ENCODE measurements around the gene GRAP2. TPM values are rescaled to one million over a fixed set of nuclear protein-coding genes. Genes with fewer than 3 reads are reported as not detected.

The GRAP2 gene
- total and polyA plus RNA-seq, 10 of the 15 experiments (the other 5 are each of a cell fraction or from before 2014, with no cell fraction given) = 3.3 to 79.1 (median 59.6) TPM

DNA sequence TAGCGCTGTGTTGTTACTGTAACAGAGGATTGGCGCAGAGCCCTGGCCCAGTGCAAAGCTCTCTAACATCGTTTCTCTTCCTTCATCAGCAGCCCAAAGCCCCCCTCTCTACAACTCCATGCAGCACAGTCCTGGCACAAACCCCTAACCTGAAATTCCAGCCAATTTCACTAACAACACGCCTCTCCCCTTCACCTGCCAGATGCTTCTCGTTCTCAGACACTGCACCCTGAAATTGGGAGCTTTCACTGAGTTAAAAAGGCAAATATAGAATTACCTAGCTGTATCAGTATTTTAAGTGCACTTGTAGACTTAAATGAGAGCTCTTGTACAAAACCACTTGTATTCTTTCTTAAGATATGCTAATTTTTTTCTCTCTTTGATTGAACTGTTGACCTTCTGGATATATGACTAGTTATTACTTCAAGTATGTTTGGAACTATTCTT is 16.3 kb downstream of the GRAP2 start:
- no peaks in the 10 kb centered on the region for H3K27me3 ChIP-seq (replicated peaks in 1 of 2; ENCODE audit: control insufficient read depth in 2 of 2, insufficient read depth in 2 of 2, low read length in 1 of 2)
- RAD21 ChIA-PET (ENCODE audit: unreplicated experiment) = interaction anchor here (0.8 to 2.3 kb wide), 5 partner anchors 9 to 108 kb away, joined by 3 to 7 read pairs (median 4); no protein-coding TSS in a partner anchor
- no peaks in the 10 kb centered on the region for H4K20me1 ChIP-seq (ENCODE audit: control insufficient read depth, insufficient read depth)
- no peak overlapping the region for H3K4me3 ChIP-seq
- DNase-seq (ENCODE audit: low read depth, low spot score) (no peak), ATAC-seq (no peak), FAIRE-seq (no peak)
- 92% methylated on average over 5 of the region's 5 CpGs for WGBS (ENCODE audit: insufficient coverage, insufficient replicate concordance, low lambda C conversion rate, missing lambda C conversion rate)
- in situ Hi-C loops (cut with MboI) (no loop called here), intact Hi-C loops (cut with micrococcal nuclease; ENCODE audit: unreplicated experiment) (no loop called here)
- H3K4me2 ChIP-seq (ENCODE audit: control insufficient read depth, insufficient read depth) = no peak overlapping the region
- no peak overlapping the region for H3K27ac ChIP-seq (ENCODE audit: control insufficient read depth, insufficient read depth)
- no peaks in the 10 kb centered on the region for H3K9me3 ChIP-seq (replicated peaks; ENCODE audit: control insufficient read depth, insufficient read depth, low read length)
- no peak overlapping the region for H2AFZ ChIP-seq (ENCODE audit: control insufficient read depth, low read depth, low read length)
- POLR2A ChIA-PET = interaction anchor here (0.9 to 2.1 kb wide), 6 partner anchors 9 to 152 kb away, joined by 3 to 7 read pairs (median 4); no protein-coding TSS in a partner anchor
- H3K79me2 ChIP-seq (ENCODE audit: control insufficient read depth, insufficient read depth, low read length) = peaks cover 89% of the 10 kb centered on the region
- peaks cover 10% of the 10 kb centered on the region for H3K4me1 ChIP-seq (ENCODE audit: control insufficient read depth, insufficient read depth, low read length)
- CTCF ChIA-PET = interaction anchor here (0.8 to 1.4 kb wide), 4 partner anchors 9 to 26 kb away, joined by 3 to 4 read pairs (median 3); no protein-coding TSS in a partner anchor
- H3K36me3 ChIP-seq (ENCODE audit: control insufficient read depth in 2 of 2, insufficient read depth in 2 of 2, low read length in 1 of 2) = peaks cover 3 to 12% of the 10 kb centered on the region in 2 experiments
- TF ChIP-seq MEF2A (IDR thresholded peaks at IDR 0.05; ENCODE audit: insufficient read depth, low read depth, low read length) (no peak), ZBED1 (IDR thresholded peaks at IDR 0.05; ENCODE audit: borderline replicate concordance) (no peak), NRF1 (conservative IDR thresholded peaks at IDR 0.05; ENCODE audit: low read depth, low read length) (no peak), NR2C1 (IDR thresholded peaks at IDR 0.05) (no peak), EP300 (IDR thresholded peaks at IDR 0.05; ENCODE audit: borderline replicate concordance in 1 of 2, control insufficient read depth in 1 of 2, low read depth in 2 of 2, low read length in 2 of 2) (no peak), RUNX3 (IDR thresholded peaks at IDR 0.05; ENCODE audit: low read length) (no peak), STAT3 (IDR thresholded peaks at IDR 0.05; ENCODE audit: low read depth, low read length) (no peak)
- TF ChIP-seq, protein P1, sequence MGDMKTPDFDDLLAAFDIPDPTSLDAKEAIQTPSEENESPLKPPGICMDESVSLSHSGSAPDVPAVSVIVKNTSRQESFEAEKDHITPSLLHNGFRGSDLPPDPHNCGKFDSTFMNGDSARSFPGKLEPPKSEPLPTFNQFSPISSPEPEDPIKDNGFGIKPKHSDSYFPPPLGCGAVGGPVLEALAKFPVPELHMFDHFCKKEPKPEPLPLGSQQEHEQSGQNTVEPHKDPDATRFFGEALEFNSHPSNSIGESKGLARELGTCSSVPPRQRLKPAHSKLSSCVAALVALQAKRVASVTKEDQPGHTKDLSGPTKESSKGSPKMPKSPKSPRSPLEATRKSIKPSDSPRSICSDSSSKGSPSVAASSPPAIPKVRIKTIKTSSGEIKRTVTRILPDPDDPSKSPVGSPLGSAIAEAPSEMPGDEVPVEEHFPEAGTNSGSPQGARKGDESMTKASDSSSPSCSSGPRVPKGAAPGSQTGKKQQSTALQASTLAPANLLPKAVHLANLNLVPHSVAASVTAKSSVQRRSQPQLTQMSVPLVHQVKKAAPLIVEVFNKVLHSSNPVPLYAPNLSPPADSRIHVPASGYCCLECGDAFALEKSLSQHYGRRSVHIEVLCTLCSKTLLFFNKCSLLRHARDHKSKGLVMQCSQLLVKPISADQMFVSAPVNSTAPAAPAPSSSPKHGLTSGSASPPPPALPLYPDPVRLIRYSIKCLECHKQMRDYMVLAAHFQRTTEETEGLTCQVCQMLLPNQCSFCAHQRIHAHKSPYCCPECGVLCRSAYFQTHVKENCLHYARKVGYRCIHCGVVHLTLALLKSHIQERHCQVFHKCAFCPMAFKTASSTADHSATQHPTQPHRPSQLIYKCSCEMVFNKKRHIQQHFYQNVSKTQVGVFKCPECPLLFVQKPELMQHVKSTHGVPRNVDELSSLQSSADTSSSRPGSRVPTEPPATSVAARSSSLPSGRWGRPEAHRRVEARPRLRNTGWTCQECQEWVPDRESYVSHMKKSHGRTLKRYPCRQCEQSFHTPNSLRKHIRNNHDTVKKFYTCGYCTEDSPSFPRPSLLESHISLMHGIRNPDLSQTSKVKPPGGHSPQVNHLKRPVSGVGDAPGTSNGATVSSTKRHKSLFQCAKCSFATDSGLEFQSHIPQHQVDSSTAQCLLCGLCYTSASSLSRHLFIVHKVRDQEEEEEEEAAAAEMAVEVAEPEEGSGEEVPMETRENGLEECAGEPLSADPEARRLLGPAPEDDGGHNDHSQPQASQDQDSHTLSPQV (IDR thresholded peaks at IDR 0.05) = no peak
- TF ChIP-seq, protein P2, sequence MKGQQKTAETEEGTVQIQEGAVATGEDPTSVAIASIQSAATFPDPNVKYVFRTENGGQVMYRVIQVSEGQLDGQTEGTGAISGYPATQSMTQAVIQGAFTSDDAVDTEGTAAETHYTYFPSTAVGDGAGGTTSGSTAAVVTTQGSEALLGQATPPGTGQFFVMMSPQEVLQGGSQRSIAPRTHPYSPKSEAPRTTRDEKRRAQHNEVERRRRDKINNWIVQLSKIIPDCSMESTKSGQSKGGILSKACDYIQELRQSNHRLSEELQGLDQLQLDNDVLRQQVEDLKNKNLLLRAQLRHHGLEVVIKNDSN (IDR thresholded peaks at IDR 0.05; ENCODE audit: borderline replicate concordance, extremely low read length, insufficient read depth, low read depth, low read length) = no peak
- SMC1A ChIA-PET (ENCODE audit: uncharacterized antibody, unreplicated experiment) = interaction anchor here (1.0 to 4.5 kb wide), 7 partner anchors 8 to 264 kb away, joined by 3 to 34 read pairs (median 5); no protein-coding TSS in a partner anchor
- no TSS peak for BruUV-seq (replicated peaks)
- H3K9ac ChIP-seq (ENCODE audit: control insufficient read depth, insufficient read depth, low read length) = no peak overlapping the region
